WI38 (cell line): ENCODE data around the gene GPNMB.

Experiments used
- H3K4me3 ChIP-seq: 2 replicates; pipeline ENCODE4 v1.5.1; 2011; ENCODE audit warnings: low read depth, mild to moderate bottlenecking, control low read depth, low read length
- CTCF ChIP-seq: IDR thresholded peaks from 2 replicates; pipeline ENCODE4 v1.5.1; 2012; ENCODE audit warnings: low read depth, mild to moderate bottlenecking, control low read depth, low read length

The GPNMB gene

GRCh38 chr7:23208316-23208715 lies 38.3 kb upstream of the GPNMB start:
- no peak overlapping the region for H3K4me3 ChIP-seq
- TF ChIP-seq CTCF: no peak

GRCh38 chr7:23210506-23210905 lies 36.1 kb upstream of the GPNMB start:
- H3K4me3 ChIP-seq: no peak overlapping the region
- TF ChIP-seq CTCF: no peak

GRCh38 chr7:23211589-23211988 lies 35.0 kb upstream of the GPNMB start:
- no peak overlapping the region for H3K4me3 ChIP-seq
- TF ChIP-seq CTCF: no peak

GRCh38 chr7:23212395-23212794 lies 34.2 kb upstream of the GPNMB start:
- no peak overlapping the region for H3K4me3 ChIP-seq
- no peak for TF ChIP-seq CTCF

GRCh38 chr7:23212841-23213240 lies 33.7 kb upstream of the GPNMB start:
- TF ChIP-seq CTCF: no peak
- H3K4me3 ChIP-seq: no peak overlapping the region

GRCh38 chr7:23213755-23214154 lies 32.8 kb upstream of the GPNMB start:
- no peak overlapping the region for H3K4me3 ChIP-seq
- TF ChIP-seq CTCF: no peak

- no peak overlapping the region for H3K4me3 ChIP-seq
- TF ChIP-seq CTCF: no peak
Observed at GRCh38 chr7:23214423-23214822, 32.2 kb upstream of the GPNMB start.

- H3K4me3 ChIP-seq: no peak overlapping the region
- TF ChIP-seq CTCF: no peak
Observed at GRCh38 chr7:23214938-23215337, 31.6 kb upstream of the GPNMB start.
